Nephron progenitor cell (in vitro differentiated cells): ENCODE results near the gene MATN1.

Experiments
- DNase-seq: peaks from one replicate; pipeline ENCODE4 v3.0.0; 2021
- H3K27ac Mint-ChIP-seq: 2 replicates; pipeline ENCODE4 v1.8.0; 2021; ENCODE audit warnings: mild to moderate bottlenecking, moderate library complexity, mixed read lengths
- H3K27me3 Mint-ChIP-seq: 2 replicates; pipeline ENCODE4 v1.8.0; 2021; ENCODE audit warnings: mild to moderate bottlenecking, low read depth, mixed read lengths; ENCODE audit not compliant: poor library complexity
- H3K36me3 Mint-ChIP-seq: 2 replicates; pipeline ENCODE4 v1.8.0; 2021; ENCODE audit warnings: low read depth, mixed read lengths
- H3K4me1 Mint-ChIP-seq: 2 replicates; pipeline ENCODE4 v1.8.0; 2021; ENCODE audit warnings: mixed read lengths
- H3K4me3 Mint-ChIP-seq: 2 replicates; pipeline ENCODE4 v1.8.0; 2021; ENCODE audit warnings: mild to moderate bottlenecking, moderate library complexity, mixed read lengths
- H3K9me3 Mint-ChIP-seq: 2 replicates; pipeline ENCODE4 v1.8.0; 2021; ENCODE audit warnings: mild to moderate bottlenecking, moderate library complexity, mixed read lengths
- TF ChIP-seq, protein P1 (sequence below): fragments of 200-600 bp; sonication (generic); IDR thresholded peaks from 2 replicates; pipeline ENCODE4 v1.5.0; 2021; ENCODE audit warnings: antibody characterized with exemption

Gene MATN1

DNA sequence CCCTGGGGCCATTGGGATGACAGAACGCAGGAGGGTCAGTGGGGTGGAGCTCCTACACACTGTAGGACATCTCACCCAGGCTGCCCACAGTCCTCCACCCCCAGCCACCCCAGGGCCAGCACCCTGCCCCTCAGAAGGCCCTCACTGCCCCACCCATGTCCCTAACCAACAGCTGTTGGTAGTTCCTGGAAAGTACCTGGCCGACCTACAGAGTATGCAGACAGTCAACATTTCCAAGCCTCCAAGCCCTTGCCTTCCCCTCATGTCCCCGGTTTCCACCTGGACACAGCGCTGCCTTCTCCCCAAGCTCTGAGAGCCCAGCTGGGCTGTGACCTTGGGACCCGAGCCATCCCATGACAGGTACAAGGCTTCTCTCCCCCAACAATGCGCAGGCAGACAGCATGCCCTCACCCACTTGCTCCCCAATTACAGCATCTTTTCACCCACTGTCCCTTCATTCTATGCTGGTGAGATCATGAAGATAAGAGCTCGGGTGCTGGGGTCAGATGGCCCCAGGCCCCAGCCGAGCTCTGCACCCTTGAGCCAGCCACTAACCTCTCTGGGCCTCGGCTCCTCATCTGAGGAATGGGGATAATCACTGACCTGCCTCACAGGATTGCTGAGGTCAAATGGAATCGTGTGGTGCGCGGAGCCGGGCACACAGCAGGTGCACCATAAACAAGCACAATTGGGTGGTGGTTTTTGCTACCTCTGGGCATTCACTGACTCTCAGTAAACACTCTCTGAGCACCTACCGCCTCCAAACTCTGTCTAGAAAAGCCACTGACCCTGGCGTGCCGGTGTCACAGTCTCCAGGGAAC lies 23.0 kb upstream of the MATN1 start:
- no peaks in the 10 kb centered on the region for H3K36me3 Mint-ChIP-seq
- TF ChIP-seq, protein P1, sequence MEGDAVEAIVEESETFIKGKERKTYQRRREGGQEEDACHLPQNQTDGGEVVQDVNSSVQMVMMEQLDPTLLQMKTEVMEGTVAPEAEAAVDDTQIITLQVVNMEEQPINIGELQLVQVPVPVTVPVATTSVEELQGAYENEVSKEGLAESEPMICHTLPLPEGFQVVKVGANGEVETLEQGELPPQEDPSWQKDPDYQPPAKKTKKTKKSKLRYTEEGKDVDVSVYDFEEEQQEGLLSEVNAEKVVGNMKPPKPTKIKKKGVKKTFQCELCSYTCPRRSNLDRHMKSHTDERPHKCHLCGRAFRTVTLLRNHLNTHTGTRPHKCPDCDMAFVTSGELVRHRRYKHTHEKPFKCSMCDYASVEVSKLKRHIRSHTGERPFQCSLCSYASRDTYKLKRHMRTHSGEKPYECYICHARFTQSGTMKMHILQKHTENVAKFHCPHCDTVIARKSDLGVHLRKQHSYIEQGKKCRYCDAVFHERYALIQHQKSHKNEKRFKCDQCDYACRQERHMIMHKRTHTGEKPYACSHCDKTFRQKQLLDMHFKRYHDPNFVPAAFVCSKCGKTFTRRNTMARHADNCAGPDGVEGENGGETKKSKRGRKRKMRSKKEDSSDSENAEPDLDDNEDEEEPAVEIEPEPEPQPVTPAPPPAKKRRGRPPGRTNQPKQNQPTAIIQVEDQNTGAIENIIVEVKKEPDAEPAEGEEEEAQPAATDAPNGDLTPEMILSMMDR, result no peak
- no peaks in the 10 kb centered on the region for H3K9me3 Mint-ChIP-seq
- peak overlapping the region; percentile 5 for H3K27ac Mint-ChIP-seq
- peaks cover 8% of the 10 kb centered on the region for H3K27me3 Mint-ChIP-seq
- no peak for DNase-seq
- peaks cover 58% of the 10 kb centered on the region for H3K4me1 Mint-ChIP-seq
- no peak overlapping the region for H3K4me3 Mint-ChIP-seq

GRCh38 chr1:30745834-30746208 lies 22.4 kb upstream of the MATN1 start:
- H3K4me1 Mint-ChIP-seq, result peaks cover 64% of the 10 kb centered on the region
- no peaks in the 10 kb centered on the region for H3K9me3 Mint-ChIP-seq
- no peak overlapping the region for H3K27ac Mint-ChIP-seq
- H3K36me3 Mint-ChIP-seq, result no peaks in the 10 kb centered on the region
- DNase-seq, result no peak
- no peak overlapping the region for H3K4me3 Mint-ChIP-seq
- TF ChIP-seq, protein P1, result no peak
- H3K27me3 Mint-ChIP-seq, result peaks cover 8% of the 10 kb centered on the region

- peaks cover 8% of the 10 kb centered on the region for H3K27me3 Mint-ChIP-seq
- peaks cover 67% of the 10 kb centered on the region for H3K4me1 Mint-ChIP-seq
- H3K27ac Mint-ChIP-seq, result peak overlapping the region; percentile 56
- no peaks in the 10 kb centered on the region for H3K36me3 Mint-ChIP-seq
- no peak overlapping the region for H3K4me3 Mint-ChIP-seq
- no peaks in the 10 kb centered on the region for H3K9me3 Mint-ChIP-seq
- no peak for DNase-seq
- TF ChIP-seq, protein P1, result no peak
Observed at GRCh38 chr1:30745156-30745833, 21.9 kb upstream of the MATN1 start.

DNA sequence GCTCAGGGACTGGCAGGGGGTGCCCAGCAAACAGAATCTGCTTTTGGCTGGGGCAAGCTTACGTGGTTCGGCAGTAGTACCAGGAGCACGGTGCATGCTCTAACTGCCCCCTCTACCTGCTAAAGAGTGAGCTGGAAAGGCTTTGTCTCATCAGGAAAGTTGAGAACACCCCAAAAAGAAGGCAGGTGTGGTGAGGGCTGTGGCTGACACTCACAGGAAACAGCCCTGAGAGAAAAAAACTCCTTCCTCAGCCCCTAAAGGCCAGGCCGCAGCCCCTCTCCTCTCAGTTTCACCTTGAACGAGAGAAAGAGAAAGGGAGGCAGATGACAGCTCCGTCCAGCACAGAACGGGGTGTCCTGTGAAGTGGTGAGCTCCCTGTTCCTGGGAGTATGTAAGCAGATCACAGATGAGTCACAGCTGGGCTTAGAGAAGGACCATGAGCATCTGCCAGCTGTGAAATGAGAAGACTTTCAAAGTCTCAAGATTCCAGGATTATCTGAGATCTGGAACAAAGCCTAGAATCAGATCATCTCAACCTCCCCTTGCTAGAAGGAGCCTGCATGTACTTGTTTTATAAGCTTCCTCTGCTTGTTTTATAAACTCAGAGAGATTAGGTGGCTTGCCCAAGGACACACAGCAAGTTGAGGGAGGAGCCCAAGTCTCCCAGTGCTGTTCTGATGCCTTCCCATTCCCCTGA lies 20.8 kb upstream of the MATN1 start:
- H3K36me3 Mint-ChIP-seq, result no peaks in the 10 kb centered on the region
- no peak for DNase-seq
- H3K4me1 Mint-ChIP-seq, result peaks cover 62% of the 10 kb centered on the region
- peaks cover 5% of the 10 kb centered on the region for H3K27me3 Mint-ChIP-seq
- no peak overlapping the region for H3K27ac Mint-ChIP-seq
- TF ChIP-seq, protein P1, result no peak
- no peak overlapping the region for H3K4me3 Mint-ChIP-seq
- H3K9me3 Mint-ChIP-seq, result no peaks in the 10 kb centered on the region

DNA sequence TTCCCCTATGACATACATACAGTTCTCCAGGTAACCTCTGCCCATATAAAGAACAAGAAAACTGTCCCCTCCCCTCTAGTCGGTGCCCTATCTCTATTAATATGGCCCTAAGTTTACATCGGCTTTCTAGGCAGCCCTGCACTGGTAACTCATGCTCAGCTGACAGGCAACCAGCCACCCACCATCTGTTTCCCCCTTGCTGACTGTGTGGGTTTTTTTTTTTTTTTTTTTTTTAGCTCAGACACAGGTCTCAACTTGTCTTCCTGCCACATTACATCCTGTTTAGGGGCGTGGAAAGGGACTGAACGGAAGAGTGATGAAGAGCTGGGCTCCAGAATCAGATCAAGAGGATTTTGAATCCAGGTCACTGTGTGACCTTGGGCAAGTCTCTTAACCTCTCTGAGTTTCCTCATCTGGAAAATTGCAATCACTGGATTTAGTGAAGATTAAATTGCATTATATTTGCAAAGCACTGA lies 20.2 kb upstream of the MATN1 start:
- DNase-seq, result no peak
- peaks cover 59% of the 10 kb centered on the region for H3K4me1 Mint-ChIP-seq
- peaks cover 5% of the 10 kb centered on the region for H3K27me3 Mint-ChIP-seq

More for the DNA sequence above, 20.2 kb upstream of the MATN1 start:
- Mint-ChIP-seq H3K9me3 (peaks cover 2% of the 10 kb centered on the region), H3K4me3 (no peak overlapping the region), H3K27ac (no peak overlapping the region), H3K36me3 (peaks cover 3% of the 10 kb centered on the region)
- TF ChIP-seq, protein P1, result no peak
